Hematopoietic multipotent progenitor cell (in vitro differentiated cells): ENCODE measurements around the gene PCNX1. TPM values are rescaled to one million over a fixed set of nuclear protein-coding genes. Genes with fewer than 3 reads are reported as not detected.
"Not testable (repeated sequence)": the region's sequence is repeated elsewhere in the genome, so short reads cannot be mapped to it uniquely, and the experiment has no call there.

ENCODE experiments used
- DNase-seq, 3 donors: peaks; one replicate each; pipeline ENCODE4 v3.0.0-alpha.2; 2011 to 2015; ENCODE audit warnings: low read depth in 2 of 3, low spot score in 2 of 3
- total RNA-seq: library from RNA; depleted of rRNA; stranded (reverse); fragments of >200 nt; gene quantifications from one replicate; pipeline ENCODE4 v1.2.3, GENCODE V29; 2012

PCNX1 gene
- total RNA-seq, 1 donor, result 55.2 TPM

DNA sequence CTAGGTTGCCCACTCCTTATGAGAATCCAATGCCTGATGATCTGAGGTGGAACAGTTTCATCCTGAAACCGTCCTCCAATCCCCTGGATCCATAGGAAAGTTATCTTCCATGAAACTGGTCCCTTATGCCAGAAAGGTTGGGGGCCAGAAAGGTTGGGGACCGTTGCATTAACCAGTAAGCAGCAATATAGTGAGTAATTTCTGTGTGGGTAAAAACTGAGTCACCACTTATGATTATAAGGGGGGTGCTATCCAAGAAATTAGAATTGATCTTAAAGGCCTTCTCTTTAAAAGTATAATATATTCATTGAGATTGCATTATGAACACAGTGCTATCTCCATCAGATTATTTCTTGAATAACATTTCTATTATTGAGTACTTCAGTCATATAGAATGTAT lies 97.2 kb downstream of the PCNX1 start:
- DNase-seq, result no peak

DNA sequence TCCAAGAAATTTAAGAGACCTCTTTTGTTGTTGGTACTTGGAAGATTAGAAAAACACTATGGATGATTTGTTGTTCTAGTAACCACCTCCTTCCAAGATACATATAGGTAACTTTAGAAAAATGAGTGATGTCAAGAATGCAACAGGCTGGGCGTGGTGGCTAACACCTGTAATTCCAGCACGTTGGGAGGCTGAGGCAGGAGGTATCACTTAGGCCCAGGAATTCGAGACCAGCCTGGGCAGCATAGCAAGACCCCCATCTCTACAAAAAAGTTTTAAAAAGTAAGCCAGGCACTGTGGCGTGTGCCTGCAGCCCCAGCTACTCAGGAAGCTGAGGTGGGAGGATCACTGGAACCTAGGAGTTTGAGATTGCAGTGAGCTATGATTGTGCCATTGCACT lies 97.8 kb downstream of the PCNX1 start:
- DNase-seq, result no peak

DNA sequence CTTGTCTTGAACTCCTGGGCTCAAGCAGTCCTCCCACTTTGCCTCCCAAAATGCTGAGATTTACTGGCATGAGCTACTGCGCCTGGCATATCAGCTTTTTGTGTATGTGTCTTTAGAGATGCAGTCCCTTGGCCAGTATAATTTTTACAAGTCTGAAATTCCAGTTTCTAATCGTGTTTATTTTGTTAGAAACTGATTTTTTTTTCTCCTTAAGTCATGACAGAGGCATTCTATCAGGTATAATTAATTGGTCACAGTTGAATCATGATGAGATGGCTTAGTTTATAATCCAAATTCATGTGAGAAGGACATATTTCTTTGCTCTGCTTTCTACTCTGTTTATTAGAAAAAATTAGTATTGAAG lies 98.9 kb downstream of the PCNX1 start:
- DNase-seq, result no peak

DNA sequence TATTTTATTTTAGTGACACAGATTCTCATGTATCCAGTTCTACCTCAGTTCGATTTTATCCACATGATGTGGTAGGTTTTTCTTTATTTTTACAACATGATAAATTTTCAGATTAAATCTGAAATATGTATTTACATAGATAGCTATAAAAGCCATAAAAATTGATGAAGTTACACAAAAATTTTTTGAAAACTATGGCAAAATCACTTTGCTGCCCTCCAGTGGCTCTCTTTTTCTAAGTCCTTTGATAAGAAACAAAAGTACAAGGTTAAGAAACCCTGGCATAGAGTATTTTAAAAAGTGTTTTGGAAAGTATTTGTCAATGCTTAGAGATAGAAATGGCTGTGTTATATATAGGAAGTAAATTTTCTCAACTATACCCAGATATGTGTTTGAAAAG lies 104.2 kb downstream of the PCNX1 start:
- DNase-seq, result peak in 1 of 3 donors; percentile 43

DNA sequence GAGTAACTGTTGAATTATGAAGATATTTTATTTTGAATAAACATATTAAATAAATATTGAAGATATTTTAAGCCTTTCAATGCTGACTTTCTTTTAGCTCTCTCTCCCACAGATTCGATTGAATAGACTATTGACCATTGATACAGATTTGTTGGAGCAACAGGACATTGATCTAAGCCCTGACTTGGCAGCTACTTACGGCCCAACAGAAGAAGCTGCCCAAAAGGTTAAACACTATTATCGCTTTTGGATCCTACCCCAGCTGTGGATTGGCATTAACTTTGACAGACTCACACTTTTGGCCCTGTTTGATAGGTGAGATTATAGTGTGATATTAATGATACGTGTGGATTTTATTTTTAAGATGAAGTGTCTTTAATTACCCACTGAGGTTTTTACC lies 105.6 kb downstream of the PCNX1 start:
- no peak for DNase-seq

DNA sequence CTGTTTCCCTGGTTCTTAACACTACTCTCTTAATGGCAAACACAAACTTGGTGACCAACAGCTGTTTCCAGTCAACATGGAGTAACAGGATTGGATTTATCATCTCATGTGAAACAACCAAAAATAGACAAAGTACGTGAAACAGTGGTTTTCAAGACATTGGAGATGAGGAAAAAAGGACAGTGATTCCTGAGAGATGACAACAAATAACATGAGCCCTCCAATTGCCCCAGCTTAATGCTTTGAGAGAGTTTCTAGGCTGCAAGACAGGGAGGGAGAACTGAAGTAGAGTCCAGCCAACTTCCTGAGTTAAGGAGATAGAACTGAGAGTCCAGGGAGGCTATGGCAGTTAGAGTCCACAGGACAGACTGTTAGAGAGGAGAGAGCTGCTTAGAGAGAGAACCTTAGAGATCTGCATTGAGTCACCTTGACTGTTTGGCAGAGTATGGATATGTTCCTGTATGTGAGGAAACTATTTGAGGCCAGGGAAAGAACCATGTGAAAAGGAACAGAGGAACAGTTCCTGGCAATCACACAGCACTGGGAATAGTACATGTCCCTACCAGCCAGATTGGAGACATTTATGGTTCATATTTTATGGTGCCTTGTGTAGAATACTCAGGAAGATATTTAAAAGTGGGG lies 106.4 kb downstream of the PCNX1 start:
- no peak for DNase-seq

DNA sequence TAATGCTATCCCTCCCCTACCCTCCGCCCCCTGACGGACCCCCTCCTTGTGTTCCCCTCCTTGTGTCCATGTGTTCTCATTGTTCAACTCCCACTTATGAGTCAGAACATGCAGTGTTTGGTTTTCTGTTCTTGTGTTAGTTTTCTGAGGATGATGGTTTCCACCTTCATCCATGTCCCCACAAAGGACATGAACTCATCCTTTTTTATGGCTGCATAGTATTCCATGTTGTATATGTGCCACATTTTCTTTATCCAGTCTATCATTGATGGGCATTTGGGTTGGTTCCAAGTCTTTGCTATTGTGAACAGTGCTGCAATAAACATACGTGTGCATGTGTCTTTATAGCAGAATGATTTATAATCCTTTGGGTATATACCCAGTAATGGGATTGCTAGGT lies 112.7 kb downstream of the PCNX1 start:
- not testable (repeated sequence) for DNase-seq

DNA sequence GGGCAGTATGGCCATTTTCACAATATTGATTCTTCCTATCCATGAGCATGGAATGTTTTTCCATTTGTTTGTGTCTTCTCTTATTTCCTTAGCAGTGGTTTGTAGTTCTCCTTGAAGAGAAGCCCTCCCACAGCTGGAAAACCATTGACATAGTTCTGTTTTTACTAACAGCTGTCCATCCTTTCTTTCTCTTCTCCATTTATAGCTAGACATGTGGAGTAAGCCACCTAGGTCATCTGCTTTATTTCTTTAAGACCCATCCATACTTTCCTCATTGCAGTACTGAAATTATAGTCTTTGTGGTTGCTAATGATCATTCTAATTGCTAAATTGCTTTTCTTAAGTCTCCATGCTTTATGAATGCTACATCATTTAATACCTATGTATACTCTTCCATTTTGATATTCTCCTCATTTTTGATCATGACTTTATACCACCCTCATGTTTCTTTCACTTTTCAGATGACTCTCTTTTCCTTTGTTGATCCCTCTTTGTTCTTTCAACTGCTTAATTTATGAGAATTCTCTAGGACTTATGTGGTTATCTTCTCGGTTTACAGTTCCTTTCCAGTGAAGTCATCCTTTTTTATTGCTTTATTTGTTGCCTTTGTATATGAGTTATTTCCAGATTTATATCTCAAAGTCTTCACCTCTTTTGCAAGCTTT lies 114.2 kb downstream of the PCNX1 start:
- DNase-seq, result no peak

DNA sequence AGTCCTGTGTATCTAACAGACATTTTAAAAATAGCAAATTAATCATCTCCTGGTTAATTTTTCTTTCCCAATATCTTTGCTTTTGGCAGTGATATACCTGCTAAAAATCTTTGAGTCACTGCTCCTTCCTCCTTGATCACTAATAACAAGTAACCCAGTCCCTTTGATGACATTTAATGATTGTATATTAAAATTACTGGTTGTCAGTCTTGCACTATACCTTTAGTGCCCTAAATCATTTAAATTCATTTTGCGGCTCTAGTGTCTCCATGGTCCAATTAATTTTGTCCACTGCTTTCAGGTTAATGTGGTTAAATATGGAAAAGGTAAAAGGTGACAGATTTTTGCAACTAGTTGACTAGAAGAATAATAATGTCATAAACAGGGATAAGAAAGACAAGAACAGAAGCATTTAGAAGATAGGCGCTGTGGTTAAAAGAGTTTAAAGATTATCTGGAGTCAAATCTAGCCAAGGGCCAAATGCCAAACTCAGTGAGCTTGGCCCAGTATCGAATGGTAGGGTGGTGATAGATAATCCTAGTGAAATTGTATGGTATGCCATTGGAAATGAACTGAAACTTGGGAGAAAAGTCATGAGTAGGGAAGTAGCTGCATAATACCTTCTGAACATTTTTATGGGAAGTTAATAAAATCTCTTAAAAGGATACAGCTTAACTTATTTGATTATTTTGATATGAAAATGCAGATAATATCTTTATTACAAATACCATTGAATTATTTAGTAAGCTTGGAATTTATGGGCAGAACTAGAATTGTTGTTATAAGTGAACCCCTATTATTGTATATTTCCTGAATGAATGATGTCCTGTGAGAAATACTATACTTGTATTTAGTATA lies 115.0 kb downstream of the PCNX1 start:
- no peak for DNase-seq

DNA sequence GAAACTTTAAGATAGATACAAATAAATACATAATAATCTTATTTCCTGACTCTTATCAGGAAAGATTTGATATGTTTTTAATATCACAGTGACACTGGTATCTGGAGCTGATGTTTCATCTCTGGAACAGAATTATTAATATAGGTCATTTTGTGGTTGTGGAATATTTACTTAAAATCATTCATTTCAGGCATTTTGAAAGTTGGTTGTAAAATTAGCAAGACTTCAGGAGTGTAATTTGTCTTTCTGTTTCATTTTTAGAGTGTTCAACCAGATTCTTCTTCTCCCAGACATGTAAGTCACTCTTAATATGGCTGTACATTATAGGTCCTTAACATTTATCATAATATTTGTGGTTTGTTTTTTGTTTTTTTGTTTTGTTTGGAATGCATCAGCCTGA lies 115.7 kb downstream of the PCNX1 start:
- no peak for DNase-seq

DNA sequence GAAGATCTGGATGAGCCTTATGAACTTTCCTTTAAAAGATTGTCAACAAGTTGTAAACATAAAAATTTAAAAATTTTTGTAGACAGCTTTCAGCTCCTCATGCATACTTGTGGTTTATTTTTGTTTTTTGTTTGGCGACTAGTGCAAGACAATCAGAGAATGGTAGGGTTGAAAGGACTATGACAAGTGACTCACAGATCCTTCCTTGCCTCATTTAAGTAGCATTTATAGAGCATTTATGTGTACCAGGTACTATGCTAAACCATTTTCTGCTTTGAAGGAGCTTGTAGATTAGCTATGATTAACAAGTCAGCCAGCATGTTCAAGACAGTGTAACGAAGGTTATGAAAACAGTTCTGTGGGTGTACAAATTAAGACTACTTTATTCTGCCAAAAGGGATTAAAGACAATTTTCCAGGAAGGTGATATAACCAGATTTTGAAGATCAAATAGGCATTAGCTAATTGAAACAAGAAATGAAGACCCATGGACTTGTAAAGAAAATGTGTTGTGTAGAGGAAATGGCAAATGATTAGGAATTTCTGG lies 122.0 kb downstream of the PCNX1 start:
- no peak for DNase-seq

DNA sequence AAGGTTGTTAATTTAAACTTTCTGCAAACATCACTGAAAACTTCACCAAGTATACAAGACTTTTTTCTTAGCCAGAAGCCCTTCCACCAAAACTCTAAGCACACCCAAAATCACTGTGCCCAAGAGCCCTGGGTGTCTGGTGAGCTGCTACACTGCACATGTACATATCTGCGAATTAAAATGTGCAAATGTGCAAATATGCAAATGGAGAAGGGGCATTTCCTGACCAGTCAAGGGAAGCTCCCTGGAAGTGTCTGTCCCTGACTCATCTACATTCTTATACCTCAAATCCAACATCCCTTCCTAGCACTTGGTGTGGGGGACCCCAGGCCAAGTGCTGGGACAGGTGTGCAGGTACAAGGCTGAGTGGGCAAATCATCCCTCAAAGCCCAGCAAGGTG lies 123.7 kb downstream of the PCNX1 start:
- no peak for DNase-seq

DNA sequence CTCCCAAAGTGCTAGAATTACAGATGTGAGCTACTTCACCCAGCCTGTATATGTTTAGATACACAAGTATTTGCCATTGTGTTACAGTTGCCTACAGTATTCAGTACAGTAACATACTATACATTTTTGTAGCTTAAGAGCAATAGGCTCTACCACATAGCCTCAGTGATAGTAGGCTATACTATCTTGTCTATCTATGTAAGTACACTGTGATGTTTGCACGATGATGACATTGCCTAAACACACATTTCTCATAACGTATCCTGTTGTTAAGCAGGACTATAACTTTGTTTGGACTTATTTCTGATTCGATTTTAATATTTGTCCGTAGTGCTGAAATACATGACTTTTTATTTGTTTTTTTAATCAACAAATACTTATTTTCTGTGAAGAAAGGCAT lies 129.2 kb downstream of the PCNX1 start:
- DNase-seq, result no peak

DNA sequence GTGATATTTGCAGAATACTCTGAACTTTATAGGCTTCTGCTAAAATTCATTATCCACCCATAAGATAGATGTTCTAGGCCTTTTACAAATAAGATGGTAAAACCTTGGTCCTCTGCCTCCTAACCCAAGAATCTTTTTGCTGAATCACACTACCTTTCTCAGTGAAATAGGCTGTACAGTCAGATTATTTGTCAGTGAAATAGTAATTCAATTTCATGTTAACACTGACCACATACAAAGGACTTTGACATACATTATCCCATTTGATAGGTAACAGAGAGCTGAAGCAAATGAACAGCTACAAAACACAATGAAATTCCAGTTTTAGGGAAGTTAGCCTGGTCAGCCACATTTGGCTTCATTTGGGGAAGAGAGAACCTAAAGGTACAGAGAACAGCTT lies 141.1 kb downstream of the PCNX1 start:
- DNase-seq, result no peak

DNA sequence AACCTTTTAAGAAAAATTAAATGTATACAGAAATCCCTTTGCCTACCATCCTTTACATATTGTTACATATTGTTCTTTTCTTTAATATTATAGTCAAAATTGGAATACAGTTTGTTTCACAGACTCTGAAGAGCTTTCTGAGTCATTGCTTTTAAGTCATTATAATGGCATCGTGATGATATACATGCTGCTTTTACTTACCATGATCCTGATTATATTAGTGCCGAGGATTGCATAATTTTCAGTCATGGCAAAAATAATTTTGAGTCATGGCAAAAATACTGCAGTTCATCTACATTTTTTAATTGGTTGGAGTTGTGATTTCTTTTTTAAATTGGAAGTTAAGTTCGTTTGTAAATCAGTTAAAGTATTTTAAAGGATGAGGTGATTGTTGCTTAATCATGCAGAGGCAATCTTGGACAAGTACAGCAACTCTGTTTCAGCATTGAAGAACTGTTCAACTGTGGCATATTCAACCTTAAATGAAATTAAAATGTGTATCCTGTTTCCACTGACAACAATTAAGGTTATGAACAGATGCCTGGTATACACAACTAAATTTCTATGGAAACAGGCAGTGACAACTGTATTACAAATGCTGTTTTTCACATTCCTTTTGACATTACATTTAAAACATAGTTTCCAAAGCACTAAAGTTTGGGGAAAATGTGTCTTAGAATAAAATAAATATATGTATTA lies 142.3 kb downstream of the PCNX1 start:
- DNase-seq, result peak in 1 of 3 donors; percentile 32

DNA sequence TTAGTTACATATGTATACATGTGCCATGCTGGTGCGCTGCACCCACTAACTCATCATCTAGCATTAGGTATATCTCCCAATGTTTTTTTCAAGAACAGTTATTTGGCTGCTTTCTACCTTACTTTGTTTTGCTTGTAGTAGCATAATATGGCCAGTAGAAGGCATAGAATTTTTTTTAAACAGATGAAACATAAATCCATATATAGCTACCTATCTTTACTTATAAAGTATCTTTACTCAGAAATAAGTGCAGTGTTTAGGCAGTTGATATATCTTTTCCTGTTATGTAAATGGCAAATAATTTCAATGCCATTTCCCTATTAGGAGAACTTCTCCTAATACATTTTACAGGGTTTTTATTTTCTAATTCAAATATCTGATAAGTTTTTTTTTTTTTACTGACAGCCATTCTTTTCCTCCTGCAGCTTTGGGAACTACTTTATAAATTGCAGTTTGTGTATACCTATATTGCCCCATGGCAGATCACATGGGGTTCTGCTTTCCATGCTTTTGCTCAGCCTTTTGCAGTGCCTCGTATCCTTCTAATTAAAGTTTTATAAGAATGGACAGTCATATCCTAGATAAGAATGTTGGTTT lies 143.1 kb downstream of the PCNX1 start:
- DNase-seq, result peak in 2 of 3 donors; percentile 6 to 42

DNA sequence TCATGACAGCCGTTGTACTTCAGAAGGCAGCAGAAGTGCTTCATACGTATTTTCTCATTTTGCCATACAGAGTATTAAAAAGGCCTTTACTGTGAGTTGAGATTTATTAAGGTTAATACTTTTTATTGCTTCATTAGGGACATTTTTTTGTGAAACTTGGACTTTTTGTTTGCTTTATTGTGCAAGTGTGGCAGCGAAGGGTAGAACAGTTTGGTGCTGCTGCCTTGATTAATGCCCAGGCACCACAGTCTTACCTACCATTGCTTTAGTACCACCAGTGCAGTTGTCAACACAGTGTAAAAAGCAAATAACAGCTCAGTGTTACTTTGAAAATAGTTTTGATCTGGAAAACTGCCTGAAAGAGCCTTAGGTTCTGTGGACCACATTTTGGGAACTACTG lies 147.4 kb downstream of the PCNX1 start:
- no peak for DNase-seq

DNA sequence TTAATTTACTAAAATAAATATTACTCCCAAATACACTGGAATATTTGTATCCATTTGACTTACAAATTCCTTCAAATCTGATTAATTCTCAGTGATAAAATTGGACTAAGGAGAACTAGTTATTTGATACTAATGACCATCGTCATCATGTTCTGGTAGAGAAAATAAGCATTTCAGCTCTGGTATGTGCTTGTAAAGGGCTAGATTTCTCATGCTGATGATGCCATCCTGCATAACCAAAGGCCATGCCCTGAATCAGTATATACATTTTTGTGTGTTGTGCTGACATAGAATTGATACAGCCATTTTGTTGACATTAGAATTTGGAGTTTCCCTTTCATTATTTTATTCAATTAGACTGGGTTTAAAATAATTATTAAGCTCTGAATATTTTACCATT lies 148.9 kb downstream of the PCNX1 start:
- DNase-seq, result no peak

DNA sequence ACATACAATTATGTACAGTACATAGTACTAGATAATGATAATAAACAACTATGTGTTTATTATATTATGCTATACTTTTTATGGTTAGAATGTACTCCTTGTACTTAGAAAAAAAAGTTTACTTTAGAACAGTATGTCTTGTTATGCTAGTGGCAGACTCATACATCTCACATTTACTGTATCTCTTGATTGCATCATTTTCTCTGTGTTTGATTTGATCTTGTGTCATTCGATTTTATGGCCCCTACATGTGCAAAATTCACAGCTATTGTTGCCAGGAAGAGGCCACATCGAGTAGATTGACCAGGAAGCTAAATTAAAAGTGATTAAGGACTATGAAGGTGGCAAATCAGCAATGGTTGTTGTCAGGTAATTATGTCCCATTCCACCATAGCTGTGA lies 153.0 kb downstream of the PCNX1 start:
- no peak for DNase-seq

DNA sequence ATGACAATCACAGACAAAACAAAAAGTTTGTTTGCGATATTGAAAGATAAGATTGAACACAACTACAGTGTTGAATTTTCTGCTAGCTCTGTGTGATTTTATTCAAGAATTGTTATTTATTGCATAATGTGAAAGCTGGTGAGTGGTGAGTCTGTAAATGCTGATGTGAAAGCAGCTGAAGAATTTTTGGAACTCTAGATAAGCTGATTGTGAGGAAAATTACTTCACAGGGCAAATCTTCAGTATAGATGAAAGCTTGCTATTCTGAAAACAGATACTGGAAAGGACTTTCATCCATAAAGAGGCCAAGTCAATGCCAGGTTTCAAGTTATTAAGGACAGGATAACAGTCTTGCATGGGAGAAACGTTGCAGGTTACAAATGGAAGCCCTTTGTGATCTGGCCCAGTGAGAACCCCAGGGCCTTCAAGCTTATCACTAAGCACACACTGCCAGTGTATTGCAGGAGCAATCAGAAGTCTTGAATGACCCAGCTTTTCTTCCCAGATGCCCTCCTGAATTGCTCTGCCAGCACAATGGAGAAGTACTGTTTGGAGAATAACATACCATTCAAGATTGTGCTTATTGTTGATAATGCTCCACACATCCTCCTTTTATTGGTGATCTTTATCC lies 153.7 kb downstream of the PCNX1 start:
- DNase-seq, result no peak
